ENCODE data around the gene MYO3A.

DNA sequence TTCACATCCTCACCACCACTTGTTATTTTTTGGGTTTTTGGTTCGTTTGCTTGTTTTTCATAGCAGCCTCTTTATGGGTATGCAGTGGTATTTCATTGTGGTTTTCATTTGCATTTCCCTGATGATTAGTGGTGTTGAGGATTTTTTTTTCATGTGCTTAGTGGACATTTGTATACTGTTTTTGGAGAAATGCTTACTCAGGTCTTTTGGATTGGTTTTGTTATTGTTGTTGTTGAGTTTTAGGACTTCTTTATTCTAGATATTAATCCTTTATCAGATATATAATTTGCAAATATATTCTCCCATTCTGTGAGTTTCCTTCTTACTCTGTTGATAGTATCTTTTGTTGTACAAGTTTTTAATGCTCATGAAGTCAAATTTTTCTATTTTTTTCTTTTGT, 325.3 kb downstream of the MYO3A start:
- no peak for TF ChIP-seq CTCF (IDR thresholded peaks at IDR 0.05; ENCODE audit: low read depth, low read length)
- TF ChIP-seq MYC (IDR thresholded peaks at IDR 0.05; ENCODE audit: low read depth, low read length), result no peak
